GM19240 (cell line): ENCODE results near the gene GDPGP1.

Source experiments
- DNase-seq: peaks from one replicate; pipeline ENCODE4 v3.0.0; 2011; ENCODE audit warnings: low spot score; ENCODE audit not compliant: insufficient read length

The GDPGP1 gene

DNA sequence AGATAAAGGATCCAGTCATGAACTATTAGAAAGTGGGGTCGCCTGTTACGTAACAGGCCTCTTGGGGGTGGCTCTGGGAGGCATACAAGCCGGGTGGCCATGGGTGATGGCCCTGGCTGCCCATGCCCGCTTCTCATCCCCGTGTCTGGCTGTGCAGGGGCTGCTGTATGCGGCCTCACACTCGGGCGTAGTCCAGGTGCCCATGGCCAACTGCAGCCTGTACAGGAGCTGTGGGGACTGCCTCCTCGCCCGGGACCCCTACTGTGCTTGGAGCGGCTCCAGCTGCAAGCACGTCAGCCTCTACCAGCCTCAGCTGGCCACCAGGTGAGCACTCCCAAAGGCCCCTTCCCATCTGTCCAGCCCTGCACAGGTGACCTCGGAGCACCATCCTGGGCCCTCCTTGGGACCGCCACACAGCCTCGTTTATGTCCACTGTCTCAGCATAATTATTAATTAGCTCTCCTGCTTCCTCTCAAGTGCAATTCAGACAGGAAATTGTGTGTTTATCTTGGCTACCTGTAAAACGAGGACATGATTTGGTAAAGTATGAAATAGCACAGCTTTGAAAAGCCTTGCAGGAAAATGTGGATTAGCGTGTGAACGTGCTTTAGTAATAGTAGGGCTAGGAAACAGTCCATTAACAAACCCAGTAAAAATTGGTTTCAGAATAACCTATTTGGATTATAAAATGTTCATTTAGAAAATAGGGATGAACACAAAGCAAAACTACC is 8.3 kb upstream of the GDPGP1 start:
- no peak for DNase-seq

DNA sequence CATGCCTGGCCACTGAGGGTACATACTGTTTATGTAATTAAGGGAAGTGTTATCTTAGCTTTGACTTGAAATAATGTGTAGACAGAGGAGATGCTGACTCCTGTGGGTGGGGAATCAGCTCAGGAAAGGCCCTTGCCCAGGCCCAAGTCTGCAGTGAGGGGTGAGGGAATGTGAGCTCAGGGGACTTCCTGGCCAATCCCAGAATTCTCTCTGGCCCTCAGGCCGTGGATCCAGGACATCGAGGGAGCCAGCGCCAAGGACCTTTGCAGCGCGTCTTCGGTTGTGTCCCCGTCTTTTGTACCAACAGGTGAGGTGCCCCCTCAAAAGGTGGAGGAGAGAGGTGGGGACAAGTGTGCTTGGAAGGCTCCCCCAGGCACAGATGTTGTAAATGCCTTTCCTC is 6.7 kb upstream of the GDPGP1 start:
- no peak for DNase-seq

DNA sequence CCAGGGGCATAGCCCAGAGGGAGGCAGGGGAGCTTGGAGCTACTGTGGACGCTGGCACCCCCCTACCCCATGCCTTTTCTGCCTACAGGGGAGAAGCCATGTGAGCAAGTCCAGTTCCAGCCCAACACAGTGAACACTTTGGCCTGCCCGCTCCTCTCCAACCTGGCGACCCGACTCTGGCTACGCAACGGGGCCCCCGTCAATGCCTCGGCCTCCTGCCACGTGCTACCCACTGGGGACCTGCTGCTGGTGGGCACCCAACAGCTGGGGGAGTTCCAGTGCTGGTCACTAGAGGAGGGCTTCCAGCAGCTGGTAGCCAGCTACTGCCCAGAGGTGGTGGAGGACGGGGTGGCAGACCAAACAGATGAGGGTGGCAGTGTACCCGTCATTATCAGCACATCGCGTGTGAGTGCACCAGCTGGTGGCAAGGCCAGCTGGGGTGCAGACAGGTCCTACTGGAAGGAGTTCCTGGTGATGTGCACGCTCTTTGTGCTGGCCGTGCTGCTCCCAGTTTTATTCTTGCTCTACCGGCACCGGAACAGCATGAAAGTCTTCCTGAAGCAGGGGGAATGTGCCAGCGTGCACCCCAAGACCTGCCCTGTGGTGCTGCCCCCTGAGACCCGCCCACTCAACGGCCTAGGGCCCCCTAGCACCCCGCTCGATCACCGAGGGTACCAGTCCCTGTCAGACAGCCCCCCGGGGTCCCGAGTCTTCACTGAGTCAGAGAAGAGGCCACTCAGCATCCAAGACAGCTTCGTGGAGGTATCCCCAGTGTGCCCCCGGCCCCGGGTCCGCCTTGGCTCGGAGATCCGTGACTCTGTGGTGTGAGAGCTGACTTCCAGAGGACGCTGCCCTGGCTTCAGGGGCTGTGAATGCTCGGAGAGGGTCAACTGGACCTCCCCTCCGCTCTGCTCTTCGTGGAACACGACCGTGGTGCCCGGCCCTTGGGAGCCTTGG is 5.9 kb upstream of the GDPGP1 start:
- no peak for DNase-seq

DNA sequence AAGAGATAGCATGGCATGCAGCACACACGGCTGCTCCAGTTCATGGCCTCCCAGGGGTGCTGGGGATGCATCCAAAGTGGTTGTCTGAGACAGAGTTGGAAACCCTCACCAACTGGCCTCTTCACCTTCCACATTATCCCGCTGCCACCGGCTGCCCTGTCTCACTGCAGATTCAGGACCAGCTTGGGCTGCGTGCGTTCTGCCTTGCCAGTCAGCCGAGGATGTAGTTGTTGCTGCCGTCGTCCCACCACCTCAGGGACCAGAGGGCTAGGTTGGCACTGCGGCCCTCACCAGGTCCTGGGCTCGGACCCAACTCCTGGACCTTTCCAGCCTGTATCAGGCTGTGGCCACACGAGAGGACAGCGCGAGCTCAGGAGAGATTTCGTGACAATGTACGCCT is 5.0 kb upstream of the GDPGP1 start:
- DNase-seq: no peak

DNA sequence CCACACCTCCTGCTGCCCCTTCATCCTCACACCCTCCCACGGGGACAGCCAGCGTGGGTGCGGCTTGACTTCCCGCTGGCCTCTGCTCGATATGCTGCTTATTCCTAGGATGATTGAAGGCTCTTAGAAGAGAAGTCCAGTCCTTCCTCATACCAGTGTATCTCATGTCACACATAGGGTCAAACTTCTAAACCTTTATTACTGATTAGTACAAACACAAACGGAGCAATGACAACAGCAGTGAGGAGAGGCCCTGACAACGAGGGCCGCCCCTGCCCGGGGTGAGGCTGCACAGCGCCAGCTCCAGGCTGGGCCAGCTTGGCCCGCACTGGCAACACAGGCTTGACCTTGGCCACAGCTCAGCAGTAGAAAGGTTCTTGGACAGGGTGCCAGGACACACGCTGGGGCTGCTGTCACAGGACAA is 3.9 kb upstream of the GDPGP1 start:
- no peak for DNase-seq

DNA sequence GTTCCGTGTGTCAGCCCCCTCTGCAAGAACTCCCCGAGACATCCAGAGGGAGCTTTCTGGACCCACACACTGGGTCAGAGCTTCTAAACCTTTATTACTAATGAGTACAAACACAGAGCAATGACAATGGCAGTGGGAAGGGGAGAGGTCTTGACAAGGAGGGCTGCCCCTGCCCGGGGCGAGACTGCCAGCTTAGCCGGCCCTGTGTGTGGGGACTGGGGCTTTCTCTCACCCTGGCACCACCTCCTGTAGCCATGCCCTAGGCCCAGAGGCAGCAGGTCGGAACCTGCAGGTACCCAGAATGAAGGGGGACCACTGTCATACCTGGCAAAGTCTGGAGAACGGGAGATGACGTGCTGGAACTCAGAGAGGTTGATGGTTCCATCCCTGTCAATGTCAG is 3.4 kb upstream of the GDPGP1 start:
- DNase-seq: no peak

DNA sequence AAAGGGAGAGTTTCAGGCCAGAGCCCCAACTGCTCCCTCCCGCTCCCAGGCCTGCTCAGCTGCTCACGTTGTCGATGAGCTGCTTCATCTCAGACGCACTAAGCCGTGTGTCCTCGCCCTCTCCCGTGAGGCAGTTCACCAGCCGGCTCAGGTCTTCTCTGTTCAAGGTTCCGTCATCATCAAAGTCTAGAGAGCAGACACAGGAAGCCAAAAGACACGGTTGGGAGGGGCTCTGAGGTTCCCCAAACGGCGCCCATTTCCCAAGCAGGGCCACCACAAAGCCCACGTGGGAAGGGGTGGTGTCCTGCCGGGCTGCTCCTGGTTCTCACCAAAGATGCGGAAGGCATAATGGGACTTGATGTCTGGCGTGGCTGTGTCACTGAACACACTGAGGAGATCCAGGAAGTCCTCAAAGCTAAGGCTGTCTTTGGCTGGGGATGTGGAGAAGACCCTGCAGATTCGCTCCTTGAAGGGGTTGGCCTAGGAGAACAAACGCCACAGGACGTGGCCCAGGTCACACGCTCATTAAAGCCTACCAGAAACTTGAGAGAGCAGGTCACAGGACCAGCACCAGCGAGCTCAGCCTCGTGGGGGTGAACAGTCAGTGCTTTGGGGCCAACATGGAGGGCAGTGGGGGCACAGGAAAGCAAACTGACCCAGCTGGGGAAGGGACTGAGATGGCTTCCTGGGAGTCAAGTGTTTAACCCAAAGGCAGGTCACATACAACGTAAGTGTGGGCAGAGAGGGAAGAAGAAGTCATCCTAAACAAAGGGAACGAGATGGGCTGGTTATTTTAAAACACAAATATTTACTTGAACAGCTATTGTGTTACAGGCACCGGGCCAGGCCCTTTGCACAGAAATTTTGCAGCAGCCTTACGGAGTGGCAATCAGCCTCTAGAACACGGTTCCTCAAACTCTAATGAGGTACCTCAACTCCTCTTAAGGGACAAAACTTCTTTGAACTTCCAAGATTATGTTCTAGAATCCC is 2.7 kb upstream of the GDPGP1 start:
- DNase-seq: peak; percentile 65

DNA sequence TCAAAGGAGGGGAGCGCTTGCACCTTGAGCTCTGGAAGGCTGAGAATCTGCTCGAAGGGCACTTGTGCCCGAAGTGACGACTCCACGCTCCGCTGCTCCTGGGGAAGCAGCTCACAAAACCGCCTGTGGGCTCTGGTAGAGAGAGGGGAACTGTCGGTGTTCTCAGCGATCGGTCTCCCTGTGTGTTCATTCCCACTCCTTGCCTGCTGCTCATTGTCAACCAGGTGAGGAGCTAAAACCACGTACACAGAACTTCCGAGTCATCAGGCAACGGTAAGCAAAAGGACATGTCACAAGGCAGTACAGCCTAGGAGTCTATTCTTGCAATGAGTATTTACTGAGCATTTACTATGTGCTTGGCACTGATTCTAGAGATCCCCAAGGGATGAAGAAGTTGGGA is 1.8 kb upstream of the GDPGP1 start:
- DNase-seq: no peak

DNA sequence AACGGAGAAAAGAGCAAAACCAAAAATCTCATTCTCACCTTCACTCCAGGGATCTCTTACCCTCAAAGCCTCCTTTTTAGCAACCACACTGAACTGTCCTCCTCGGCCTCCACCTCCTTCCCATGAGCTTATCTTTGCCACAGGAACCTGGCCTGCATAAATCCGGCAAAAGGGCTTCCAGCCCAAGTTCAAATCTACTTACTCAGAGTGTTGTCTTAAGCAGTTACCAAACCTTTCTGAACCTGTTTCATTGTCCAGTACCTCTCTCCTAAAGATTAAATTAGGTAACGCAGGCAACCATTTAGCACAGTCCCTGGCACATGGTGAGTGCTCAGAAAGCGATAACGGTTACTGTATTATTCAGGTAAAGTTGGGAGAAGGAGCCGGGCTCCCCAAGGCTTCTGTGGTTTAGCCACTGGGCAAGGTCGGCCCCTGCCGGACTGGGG is 1.0 kb upstream of the GDPGP1 start:
- no peak for DNase-seq

DNA sequence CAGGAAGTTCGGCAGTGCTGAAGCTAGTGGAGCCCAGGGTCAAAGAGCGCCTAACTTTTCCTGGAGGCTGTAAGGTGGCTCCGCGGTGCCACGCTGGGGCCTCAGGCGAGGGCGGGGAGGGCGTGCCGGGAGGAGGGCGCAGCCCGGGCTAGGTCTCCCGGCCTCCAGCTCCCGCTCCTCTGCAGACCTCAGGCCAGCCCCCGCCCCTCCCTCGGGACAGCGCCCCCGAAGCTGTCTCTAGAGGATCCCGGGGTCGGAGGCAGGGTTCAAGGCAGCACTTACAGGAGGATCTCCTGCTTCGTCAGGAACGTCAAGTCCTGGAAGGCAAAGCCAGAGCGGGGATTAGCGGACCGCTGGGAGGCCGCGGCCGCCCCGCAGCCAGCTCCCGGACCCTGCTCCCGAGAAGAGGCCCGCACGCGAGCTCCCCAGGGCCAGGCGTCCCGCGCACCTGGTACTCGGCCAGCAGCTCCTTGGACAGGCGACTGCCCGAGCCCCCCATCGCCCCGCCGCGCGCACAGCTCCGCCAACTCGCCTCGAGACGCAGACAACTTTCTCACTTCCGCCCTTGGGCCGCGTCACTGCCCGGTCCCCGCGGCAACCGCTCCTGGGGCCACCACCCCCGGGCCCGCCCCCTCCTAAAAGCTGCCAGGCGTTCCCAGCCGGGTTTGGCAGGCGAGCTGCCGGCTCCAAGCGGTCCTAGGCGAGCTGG is 468 bp upstream of the GDPGP1 start, which contains the start of gene CIB1:
CIB1 (minus strand) TSS at position 555 of the 709 bp plus-strand sequence; CDS start at position 499, 56 bp downstream.
- DNase-seq: peak; percentile 90

DNA sequence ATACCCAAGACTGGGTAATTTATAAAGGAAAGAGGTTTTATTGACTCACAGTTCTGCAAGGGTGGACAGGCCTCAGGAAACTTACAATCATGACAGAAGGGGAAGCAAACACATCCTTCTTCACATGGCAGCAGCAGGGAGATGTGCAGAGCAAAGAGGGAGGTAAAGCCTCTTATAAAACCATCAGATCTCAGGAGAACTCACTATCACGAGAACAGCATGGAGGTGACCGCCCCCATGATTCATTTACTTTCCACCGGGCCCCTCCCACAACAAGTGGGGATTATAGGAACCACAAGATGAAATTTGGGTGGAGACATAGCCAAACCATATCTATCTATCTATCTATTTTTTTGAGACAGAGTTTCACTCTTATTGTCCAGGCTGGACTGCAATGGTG is 5.4 kb downstream of the GDPGP1 start:
- DNase-seq: no peak

DNA sequence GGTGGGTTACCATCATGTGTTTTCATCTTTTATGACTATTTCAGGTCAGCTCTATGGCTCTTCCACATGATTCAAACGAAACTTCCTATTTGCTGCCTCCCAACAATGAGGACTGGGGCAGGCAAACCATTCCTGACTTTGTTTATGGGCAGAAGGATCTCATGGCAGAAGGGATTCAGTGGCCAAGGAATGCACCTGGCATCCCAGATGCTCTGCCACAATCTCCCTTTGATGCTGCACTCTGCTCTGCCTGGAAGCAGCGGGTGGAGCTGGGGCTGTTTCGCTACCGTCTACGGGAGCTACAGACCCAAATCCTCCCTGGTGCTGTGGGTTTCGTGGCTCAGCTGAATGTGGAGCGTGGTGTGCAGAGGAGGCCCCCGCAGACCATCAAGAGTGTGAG is 6.8 kb downstream of the GDPGP1 start:
- DNase-seq: no peak

DNA sequence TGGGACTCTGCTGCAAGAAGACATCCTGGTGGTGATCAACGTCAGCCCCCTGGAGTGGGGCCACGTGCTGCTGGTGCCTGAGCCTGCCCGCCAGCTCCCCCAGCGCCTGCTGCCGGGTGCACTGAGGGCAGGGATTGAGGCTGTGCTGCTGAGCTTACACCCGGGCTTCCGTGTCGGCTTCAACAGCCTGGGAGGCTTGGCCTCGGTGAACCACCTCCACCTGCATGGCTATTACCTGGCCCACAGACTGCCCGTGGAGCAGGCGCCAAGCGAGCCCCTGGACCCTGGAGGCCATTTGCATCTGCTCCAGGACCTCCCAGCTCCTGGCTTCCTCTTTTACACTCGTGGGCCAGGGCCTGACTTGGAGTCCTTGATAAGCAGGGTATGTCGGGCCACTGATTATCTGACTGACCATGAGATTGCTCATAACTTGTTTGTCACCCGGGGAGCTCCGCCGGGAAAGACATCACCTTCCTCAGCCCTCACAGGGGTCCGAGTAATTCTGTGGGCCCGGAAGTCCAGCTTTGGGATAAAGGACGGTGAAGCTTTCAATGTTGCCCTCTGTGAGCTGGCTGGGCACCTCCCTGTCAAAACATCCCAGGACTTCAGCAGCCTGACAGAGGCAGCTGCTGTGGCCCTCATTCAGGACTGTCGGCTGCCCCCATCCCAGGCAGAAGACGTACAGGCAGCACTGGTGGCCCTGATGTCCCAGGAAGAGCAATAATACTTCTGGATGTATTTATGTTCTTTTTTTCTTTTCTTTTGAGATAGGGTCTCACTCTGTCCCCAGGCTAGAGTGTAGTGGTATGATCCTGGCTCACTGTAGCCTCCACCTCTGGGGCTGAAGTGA is 7.6 kb downstream of the GDPGP1 start:
- DNase-seq: no peak

DNA sequence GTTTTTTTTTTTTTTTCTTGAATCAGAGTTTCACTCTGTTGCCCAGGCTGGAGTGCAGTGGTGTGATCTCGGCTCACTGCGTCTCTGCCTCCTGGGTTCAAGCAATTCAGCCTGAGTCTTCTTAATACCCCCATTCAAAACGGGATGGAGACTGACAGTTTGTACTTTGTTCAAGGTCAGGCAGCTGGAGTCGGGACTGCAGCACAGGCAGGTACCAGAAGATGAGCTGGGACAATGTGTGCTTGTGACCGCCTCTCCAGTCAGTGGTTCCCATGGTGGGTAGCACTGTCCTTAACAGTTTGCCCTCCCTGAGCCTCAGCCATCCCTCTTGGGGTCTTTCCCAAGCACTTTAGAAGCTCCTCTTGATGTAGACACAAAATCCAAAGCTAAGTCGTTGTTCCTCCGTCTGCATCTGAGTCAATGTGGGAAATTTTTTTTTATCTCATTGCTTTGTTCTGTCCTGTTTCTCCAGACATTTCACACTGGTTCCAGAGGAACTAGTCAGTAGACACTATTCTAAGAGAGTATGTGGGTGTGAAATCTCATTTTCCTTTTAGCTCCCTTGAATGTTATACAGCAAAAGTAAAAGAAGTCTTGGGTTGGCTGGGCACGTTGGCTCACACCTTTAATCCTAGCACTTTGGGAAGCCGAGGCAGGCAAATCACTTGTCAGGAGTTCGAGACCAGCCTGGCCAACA is 10.1 kb downstream of the GDPGP1 start:
- no peak for DNase-seq

DNA sequence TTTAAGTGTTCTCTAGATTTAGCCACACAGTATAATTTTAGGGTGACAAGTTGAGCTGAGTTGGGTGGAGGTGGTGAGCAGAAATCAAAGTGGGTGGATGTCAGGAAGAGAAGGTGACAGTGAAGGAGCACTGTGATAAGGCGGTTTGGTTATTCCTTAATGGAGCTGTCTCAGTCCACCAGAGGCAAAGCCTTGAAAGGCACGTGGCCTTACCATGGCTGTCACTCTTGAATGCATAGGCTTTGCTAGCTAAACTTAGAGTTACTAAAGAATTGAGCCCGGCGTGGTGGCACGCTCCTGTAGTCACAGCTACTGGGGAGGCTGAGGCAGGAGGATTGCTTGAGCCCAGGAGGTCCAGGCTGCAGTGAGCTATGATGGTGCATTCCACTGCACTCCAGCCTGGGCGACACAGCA is 14.8 kb downstream of the GDPGP1 start:
- no peak for DNase-seq

DNA sequence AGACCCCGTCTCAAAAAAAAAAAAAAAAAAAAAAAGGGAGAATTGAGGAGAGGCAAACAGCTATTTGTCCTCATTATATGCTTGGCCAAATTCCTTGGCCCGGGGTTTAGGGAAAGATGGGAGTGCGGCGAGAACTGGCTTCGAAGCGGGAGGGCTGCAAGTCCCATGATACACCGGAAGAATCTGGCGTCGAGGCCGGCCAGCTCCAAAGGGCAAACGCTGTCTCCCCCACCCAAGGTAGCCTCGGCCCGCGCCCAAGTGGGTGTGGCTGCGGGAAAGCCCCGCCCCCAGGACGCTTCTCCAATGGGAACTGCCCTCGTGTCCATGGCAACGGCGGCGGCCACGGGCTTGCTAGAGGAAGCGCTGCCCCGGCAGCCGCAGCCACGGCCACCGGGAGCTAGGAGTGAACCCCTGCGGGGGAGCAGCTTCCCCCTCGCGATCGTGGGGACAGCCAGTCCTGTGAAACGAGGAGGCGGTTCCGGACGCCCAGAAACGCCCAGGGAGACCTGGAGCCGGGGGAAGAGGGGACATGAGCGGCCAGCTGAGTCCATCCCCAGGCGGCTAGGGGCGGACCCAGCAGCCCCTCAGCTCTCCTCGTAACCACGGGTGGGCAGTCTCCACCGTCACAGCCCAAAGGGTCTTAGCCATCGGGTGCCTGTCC is 15.3 kb downstream of the GDPGP1 start, which contains the start of gene TTLL13:
TTLL13 (plus strand) TSS at position 354 of the 661 bp plus-strand sequence. CDS start 1,075 bp downstream, outside the sequence.
- DNase-seq: no peak

DNA sequence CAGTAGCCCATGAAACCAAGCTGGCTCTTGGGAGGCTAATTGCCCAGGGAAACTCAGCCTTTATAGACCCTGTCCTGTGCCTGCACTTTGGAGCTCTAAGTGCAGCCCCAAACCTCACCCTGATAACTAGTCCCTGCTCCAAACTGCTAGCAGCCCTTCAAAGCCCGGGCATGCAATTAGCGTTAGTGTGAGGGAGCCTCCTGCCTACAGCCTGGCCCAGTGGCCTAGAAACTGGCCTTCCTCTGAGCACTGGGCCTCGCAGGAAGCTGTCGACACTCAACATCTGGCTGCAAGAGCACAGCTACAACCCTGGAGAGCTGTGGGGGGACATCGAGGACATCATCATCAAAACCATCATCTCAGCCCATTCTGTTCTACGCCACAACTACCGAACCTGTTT is 23.8 kb downstream of the GDPGP1 start:
- DNase-seq: no peak

DNA sequence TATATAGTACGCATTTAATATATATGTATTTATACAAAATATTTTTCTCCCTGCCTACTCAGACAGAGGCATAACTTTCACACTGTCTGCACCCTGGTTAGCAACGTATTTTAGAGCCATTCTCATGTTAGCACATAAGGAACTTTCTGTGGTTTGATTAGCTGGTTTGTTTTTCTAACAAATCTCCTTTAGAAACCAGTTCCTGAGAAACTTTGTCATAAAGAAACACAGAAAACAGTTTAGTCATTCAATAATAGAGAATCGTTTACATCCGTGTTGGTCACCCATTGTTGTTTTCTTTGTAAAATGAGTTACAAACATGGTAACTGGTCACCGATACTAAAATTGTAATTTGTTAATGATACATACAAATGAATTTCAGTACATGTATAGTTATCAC is 25.5 kb downstream of the GDPGP1 start:
- peak; percentile 14 for DNase-seq
